HG02571 (cell line): ENCODE measurements around the gene WASHC3.

Experiments
- ATAC-seq: cut with Tn5 transposase; IDR thresholded peaks from one replicate; pipeline ENCODE4 v1.9.1; 2021; ENCODE audit warnings: mild to moderate bottlenecking, moderate library complexity; ENCODE audit not compliant: unreplicated experiment

Gene WASHC3

DNA sequence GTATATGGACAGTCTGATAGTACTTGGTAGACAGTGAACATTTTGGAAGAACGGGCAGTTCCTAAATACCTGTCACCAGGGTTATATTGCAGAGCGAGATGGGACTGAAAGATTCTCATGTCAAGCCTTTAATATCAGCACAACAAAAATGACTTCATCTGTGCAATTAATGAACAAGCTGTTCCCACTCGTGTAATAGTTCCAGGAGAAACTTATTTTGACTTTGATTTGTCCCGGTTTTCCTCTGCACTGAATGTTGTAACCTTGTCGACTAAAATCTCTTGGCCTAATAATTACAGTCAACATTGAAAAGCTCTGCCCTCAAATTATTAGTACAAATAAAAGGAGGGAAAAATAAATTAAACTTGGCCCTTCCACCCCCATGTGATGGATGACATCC is 79.5 kb downstream of the WASHC3 start:
- no peak for ATAC-seq

DNA sequence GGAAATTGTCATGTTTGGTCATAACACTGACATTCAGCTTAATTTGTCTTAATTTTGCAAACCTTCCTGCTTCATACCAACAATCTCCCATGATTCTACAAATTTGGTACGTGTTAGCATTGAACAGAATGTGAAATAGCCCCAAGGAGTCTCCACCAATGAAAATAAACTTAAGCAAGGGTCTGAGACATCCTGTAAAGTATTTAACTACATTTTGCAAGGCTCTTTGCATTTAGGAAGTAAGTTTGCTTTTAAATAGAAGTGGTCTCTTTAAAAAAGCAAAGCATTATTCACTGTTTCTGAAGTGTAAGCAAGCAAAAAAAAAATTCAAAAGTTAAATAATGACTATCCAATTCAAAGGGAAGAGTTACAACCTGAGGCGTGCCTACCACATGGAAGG is 79.9 kb downstream of the WASHC3 start:
- ATAC-seq, result no peak

DNA sequence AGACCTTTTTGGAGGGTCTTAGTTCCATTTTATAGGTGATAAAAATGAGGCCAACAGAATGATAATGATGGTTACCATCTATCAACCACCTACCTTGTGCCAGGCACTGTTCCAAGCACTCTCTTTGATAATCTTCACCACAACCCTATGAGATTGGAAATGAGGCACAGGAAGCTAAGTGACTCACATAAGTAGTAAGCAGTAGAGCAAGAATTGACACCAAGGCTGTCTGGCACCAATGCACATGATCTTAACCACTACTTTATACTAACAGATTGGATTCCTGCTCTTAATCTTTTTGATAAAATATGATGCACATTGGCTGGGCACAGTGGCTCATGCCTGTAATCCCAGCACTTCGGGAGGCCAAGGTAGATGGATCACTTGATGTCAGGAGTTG is 93.0 kb downstream of the WASHC3 start:
- no peak for ATAC-seq

DNA sequence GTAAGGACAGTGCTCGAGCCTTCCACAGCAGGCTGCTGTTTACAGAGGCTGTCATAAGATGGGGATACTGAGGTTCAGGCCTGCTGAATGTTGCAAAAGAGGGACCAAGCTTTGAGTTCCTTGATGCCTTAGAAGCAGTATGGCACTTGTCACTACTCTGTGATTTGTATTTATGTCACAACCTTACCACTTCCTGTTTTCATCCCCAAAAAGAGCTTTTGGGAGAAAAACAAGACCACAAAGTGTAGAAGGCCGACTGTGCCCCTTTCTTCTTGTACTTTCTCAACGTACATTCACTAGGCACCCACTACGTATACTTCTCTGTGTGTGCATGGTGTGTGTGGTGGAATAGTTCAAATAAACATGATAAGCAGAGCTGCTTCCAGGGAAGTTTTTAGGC is 94.3 kb downstream of the WASHC3 start:
- ATAC-seq, result no peak

DNA sequence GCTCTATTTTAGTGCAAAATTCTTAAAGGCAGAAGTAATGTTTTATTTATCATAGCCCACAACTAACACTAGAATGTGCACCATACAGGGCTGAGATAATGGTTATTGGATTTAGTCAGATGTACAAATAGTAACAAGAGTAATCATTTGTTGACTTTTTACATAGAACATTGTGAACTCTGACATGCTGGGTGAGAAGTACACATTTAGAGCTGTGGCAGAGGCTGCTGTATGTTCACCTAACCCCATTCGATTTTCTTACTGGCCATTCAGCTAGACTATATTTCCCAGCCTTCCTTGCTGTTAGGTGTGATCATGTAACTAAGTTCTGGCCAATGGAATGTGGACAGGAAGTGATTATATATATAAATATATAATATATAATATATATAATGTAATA is 95.3 kb downstream of the WASHC3 start:
- no peak for ATAC-seq

DNA sequence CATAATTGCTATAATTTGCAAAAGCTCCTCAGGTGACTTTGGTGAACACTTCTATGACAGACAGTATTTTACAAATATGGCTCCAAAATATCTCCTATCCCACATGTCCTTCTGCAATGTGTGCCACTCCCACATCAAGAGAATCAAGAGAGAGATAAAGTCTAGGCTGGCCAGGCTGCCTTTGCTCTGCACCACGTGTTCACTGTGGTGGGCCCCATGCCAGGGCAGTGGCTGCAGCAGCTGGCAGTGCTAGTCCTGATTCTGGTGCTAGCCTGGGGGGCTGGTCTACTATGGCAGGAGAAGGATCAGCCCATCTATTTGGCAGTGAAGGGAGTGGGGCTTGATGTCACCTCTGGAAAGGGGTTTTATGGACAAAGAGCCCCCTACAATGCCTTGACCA is 98.1 kb downstream of the WASHC3 start:
- ATAC-seq, result no peak
